A549 treated with AZD9567 at 1 μM for 4 hours (cell line): ENCODE results near the gene CD47. TPM values are rescaled to one million over a fixed set of nuclear protein-coding genes. Genes with fewer than 3 reads are reported as not detected.

Experiments
- total RNA-seq: library from RNA; stranded (reverse); fragments of 200-300 nt; extraction: Qiagen RNA extraction; gene quantifications from 5 replicates; pipeline ENCODE4 v1.2.3, GENCODE V29; 2022; ENCODE audit not compliant: insufficient read depth

CD47 gene
- 23.1 to 38.9 TPM (median 38.5 TPM) in 5 replicates for total RNA-seq

GRCh38 chr3:108090701-108091497 lies at the start of gene CD47:
Gene CD47 (minus strand): TSS chr3:108091031. CDS start chr3:108090908, 123 bp downstream.

Other genes with a start within 250 kb of the CD47 start
- gene IFT57, start 131.4 kb upstream of the CD47 start, total RNA-seq: 40.0 to 64.7 TPM (median 43.7 TPM) in 5 replicates
- gene HHLA2, start 205.5 kb upstream of the CD47 start, total RNA-seq: 0.05 to 0.19 TPM (median 0.06 TPM) in 3 of 5 replicates, not detected in the others